Measurements from ENCODE around the gene RAB7A.
"Not testable (repeated sequence)": the region's sequence is repeated elsewhere in the genome, so short reads cannot be mapped to it uniquely, and the experiment has no call there.

Gene RAB7A

DNA sequence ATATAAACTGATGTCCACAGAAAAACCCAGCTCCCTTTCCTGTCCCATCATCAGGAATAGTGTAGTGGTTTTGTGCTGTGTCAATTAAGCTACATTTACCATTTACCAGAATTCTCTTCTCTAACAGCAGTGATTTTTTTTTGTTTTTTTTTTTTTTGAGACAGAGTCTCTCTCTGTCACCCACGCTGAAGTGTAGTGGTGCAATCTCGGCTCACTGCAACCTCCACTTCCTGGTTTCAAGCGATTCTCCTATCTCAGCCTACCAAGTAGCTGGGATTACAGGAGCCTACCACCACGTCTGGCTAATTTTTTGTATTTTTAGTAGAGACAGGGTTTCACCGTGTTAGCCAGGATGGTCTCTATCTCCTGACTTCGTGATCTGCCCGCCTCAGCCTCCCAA, 7.1 kb upstream of the RAB7A start:
- not testable (repeated sequence) for H3K27ac ChIP-seq (replicated peaks); H3K4me3 ChIP-seq (replicated peaks; ENCODE audit: insufficient read depth, low read length); H3K27me3 ChIP-seq (ENCODE audit: insufficient read depth, poor library complexity, severe bottlenecking)
- DNase-seq (ENCODE audit: low read depth in 1 of 2, low spot score in 1 of 2): peak in 1 of 2 experiments; percentile 76
- TF ChIP-seq SPI1 (IDR thresholded peaks at IDR 0.05; ENCODE audit: borderline replicate concordance, low read depth): peak; percentile 62

DNA sequence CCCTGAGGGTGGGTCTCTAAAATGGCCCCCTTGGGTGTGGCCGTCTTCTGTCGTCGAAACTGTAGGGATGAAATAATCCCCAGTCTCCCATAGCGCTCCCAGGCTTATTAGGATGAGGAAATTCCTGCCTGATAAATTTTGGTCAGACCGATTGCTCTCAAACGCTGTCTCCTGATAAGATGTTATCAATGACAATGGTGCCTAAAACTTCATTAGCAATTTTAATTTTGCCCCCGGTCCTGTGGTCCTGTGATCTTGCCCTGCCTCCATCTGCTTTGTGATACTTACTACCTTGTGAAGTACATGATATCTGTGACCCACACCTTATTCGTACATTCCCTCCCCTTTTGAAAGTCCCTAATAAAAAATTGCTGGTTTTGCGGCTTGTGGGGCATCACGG, 5.1 kb upstream of the RAB7A start:
- H3K4me3 ChIP-seq (replicated peaks; ENCODE audit: insufficient read depth, low read length): no peak overlapping the region

DNA sequence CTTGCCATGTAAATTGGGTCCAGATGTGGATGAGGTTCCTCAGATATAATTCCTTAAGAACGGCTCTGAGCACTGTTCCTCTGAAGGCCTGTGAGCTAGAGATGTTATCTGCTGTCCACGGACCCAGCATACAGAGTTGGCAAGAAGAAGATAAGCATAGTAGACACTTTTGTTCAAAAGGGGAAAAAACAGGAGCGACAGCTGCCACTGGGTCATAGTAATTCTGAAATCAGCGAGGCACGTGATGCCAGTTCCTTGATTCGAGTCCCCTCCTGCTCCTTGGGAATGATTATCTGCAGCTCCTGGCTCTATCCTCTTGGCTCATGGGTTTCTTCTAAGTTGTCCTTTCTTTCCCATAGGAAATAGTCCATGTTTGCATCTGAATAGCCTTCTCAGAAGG, 2.5 kb upstream of the RAB7A start:
- TF ChIP-seq GABPA (IDR thresholded peaks at IDR 0.05; ENCODE audit: low read depth): no peak
- no peaks in the 10 kb centered on the region for H3K27me3 ChIP-seq (ENCODE audit: insufficient read depth, poor library complexity, severe bottlenecking)
- H3K27ac ChIP-seq (replicated peaks): no peak overlapping the region
- no peak for DNase-seq (ENCODE audit: low read depth in 1 of 2, low spot score in 1 of 2)
- no peak overlapping the region for H3K4me3 ChIP-seq (replicated peaks; ENCODE audit: insufficient read depth, low read length)

More for the DNA sequence above, 5.1 kb upstream of the RAB7A start:
- TF ChIP-seq CTCF (IDR thresholded peaks at IDR 0.05; ENCODE audit: insufficient read depth, low read length) (no peak), GABPA (IDR thresholded peaks at IDR 0.05; ENCODE audit: low read depth) (no peak)
- Histone ChIP-seq H3K27ac (replicated peaks) (no peak overlapping the region), H3K27me3 (ENCODE audit: insufficient read depth, poor library complexity, severe bottlenecking) (no peaks in the 10 kb centered on the region)
- DNase-seq (ENCODE audit: low read depth in 1 of 2, low spot score in 1 of 2): no peak

GRCh38 chr3:128725547-128726022, 398 bp upstream of the RAB7A start:
- H3K4me3 ChIP-seq (replicated peaks; ENCODE audit: insufficient read depth, low read length): no peak overlapping the region
- H3K27ac ChIP-seq (replicated peaks): peak overlapping the region; percentile 90
- H3K27me3 ChIP-seq (ENCODE audit: insufficient read depth, poor library complexity, severe bottlenecking): no peaks in the 10 kb centered on the region
- no peak for DNase-seq (ENCODE audit: low read depth in 1 of 2, low spot score in 1 of 2)
- TF ChIP-seq REST (IDR thresholded peaks at IDR 0.05; ENCODE audit: insufficient replicate concordance, low read depth) (no peak), SPI1 (IDR thresholded peaks at IDR 0.05; ENCODE audit: borderline replicate concordance, low read depth) (no peak), CTCF (IDR thresholded peaks at IDR 0.05; ENCODE audit: insufficient read depth, low read length) (no peak), GABPA (IDR thresholded peaks at IDR 0.05; ENCODE audit: low read depth) (no peak), POLR2AphosphoS5 (IDR thresholded peaks at IDR 0.05; ENCODE audit: low read depth) (no peak)

- no peaks in the 10 kb centered on the region for H3K27me3 ChIP-seq (ENCODE audit: insufficient read depth, poor library complexity, severe bottlenecking)
- H3K27ac ChIP-seq (replicated peaks): peak overlapping the region; percentile 90
- peak overlapping the region; percentile 82 for H3K4me3 ChIP-seq (replicated peaks; ENCODE audit: insufficient read depth, low read length)
- DNase-seq (ENCODE audit: low read depth in 1 of 2, low spot score in 1 of 2): no peak
- TF ChIP-seq POLR2AphosphoS5 (IDR thresholded peaks at IDR 0.05; ENCODE audit: low read depth) (no peak), SPI1 (IDR thresholded peaks at IDR 0.05; ENCODE audit: borderline replicate concordance, low read depth) (no peak), CTCF (IDR thresholded peaks at IDR 0.05; ENCODE audit: insufficient read depth, low read length) (no peak), REST (IDR thresholded peaks at IDR 0.05; ENCODE audit: insufficient replicate concordance, low read depth) (no peak), GABPA (IDR thresholded peaks at IDR 0.05; ENCODE audit: low read depth) (no peak)
Measured at GRCh38 chr3:128727059-128727458, 1.1 kb downstream of the RAB7A start.
